Lung (tissue), 12 donors: ENCODE data around the gene BCAS2. TPM values are rescaled to one million over a fixed set of nuclear protein-coding genes. Genes with fewer than 3 reads are reported as not detected.

Source experiments
- ATAC-seq: fragments of 200-7000 bp; cut with Tn5 transposase; one replicate; pipeline ENCODE4 v1.9.1; 2020; ENCODE audit warnings: moderate number of reproducible peaks; ENCODE audit not compliant: insufficient read depth, low FRiP score
- DNase-seq, 3 donors: peaks; one replicate each; pipeline ENCODE4 v3.0.0-alpha.2; 2013 to 2017
- H3K27ac ChIP-seq, 2 donors: one replicate each; pipeline ENCODE4 v1.5.1; 2013; ENCODE audit warnings: mild to moderate bottlenecking in 2 of 2, moderate library complexity in 2 of 2, control low read depth in 1 of 2, inconsistent platforms in 1 of 2, low read depth in 1 of 2, low read length in 1 of 2
- H3K27me3 ChIP-seq, 3 donors: one replicate each; pipeline ENCODE4 v1.5.1; 2013; ENCODE audit warnings: low read length in 2 of 3; ENCODE audit not compliant: control insufficient read depth in 3 of 3, insufficient read depth in 3 of 3
- H3K36me3 ChIP-seq, 4 donors: one replicate each; pipeline ENCODE4 v1.5.1; 2013; ENCODE audit warnings: low read length in 4 of 4, mild to moderate bottlenecking in 1 of 4, moderate library complexity in 1 of 4; ENCODE audit not compliant: control insufficient read depth in 4 of 4, insufficient read depth in 4 of 4
- H3K4me1 ChIP-seq, 5 donors: one replicate each; pipeline ENCODE4 v1.5.1; 2013; ENCODE audit warnings: low read length in 5 of 5, mild to moderate bottlenecking in 2 of 5, moderate library complexity in 1 of 5; ENCODE audit not compliant: control insufficient read depth in 5 of 5, insufficient read depth in 5 of 5
- H3K4me3 ChIP-seq: one replicate; pipeline ENCODE4 v1.5.1; 2013; ENCODE audit warnings: mild to moderate bottlenecking, control low read depth, moderate library complexity
- H3K9ac ChIP-seq, 2 donors: one replicate each; pipeline ENCODE4 v1.5.1; 2013; ENCODE audit warnings: low read length in 2 of 2, control low read depth in 1 of 2; ENCODE audit not compliant: insufficient read depth in 1 of 2
- H3K9me3 ChIP-seq, 4 donors: one replicate each; pipeline ENCODE4 v1.5.1; 2013; ENCODE audit warnings: low read length in 3 of 4, mild to moderate bottlenecking in 1 of 4, moderate library complexity in 1 of 4; ENCODE audit not compliant: control insufficient read depth in 4 of 4, insufficient read depth in 3 of 4
- CTCF ChIP-seq: IDR thresholded peaks from 2 replicates; pipeline ENCODE4 v1.5.1; 2012; ENCODE audit warnings: mild to moderate bottlenecking; ENCODE audit errors: control extremely low read depth, extremely low read depth
- WGBS, 2 donors: extraction: QIAGEN DNeasy Blood & Tissue Kit; methylation state at CpG; one replicate each; pipeline ENCODE4 v1.1.7; 2013; 5-methylcytosine and 5-hydroxymethylcytosine counted together
- polyA plus RNA-seq, 2 donors: library from polyadenylated mRNA; stranded (reverse); fragments of 200-250 nt; gene quantifications; one replicate each; pipeline ENCODE4 v1.2.1, GENCODE V29; 2013
- total RNA-seq, 2 donors: library from RNA; depleted of rRNA in 1 of 2; stranded (reverse); fragments of >200 nt in 1 of 2; gene quantifications; one replicate each; pipeline ENCODE4 v1.2.1, GENCODE V29; 2014 to 2021
- donor health status: control.
- donor health status: control.
- donor health status: Bipolar disorder and iron deficiency.
- donor health status: healthy.
- donor health status: DM: yes; HTN: yes; CAD: no.

The BCAS2 gene
- total and polyA plus RNA-seq, 4 donors = 22.4 to 31.3 (median 29.8) TPM

DNA sequence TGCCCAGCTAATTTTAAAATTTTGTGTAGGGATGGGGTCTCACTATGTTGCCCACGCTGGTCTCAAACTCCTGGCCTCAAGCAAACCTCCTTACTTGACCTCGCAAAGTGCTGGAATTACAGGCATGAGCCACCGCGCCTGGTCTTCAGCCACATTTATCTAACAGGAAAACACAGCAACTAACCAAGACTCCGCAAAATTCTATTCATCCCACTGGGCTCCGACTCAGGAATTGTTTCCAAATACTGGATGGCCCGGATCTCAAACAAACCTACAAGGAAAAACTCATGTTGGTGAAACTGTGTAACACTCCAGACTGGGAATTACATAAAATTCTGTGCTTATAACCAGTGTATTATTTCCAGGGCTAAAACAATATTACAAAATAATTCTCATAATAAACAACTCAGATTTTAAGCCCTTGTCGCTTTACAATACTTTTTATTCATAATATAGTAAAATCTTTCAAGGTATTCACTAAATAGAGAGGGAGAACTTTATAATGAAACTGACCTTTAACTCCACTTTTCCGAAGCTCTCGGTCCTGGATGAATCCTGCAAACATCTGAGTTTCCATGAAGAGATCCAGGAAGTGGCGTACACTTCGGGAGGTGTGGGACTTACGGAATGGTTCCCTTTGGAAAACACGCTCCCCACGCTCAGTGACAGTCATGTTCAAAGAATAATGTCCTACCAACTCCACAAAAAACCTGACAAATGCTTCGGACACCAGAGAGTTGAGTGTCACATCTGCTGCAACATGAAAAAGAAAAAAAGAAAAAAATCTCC, 6.0 kb upstream of the BCAS2 start:
- ATAC-seq (no peak), DNase-seq (no peak)
- no peak overlapping the region for H3K9ac ChIP-seq
- 94 to 95% methylated on average over 16 of the region's 16 CpGs for WGBS, 2 donors
- peaks cover 0 to 4% (median 3%) of the 10 kb centered on the region in 4 donors for H3K36me3 ChIP-seq
- H3K4me1 ChIP-seq = peaks cover 0 to 1% (median under 1%) of the 10 kb centered on the region in 5 donors
- H3K4me3 ChIP-seq = no peak overlapping the region
- H3K27me3 ChIP-seq = no peaks in the 10 kb centered on the region
- H3K9me3 ChIP-seq = no peaks in the 10 kb centered on the region
- no peak overlapping the region for H3K27ac ChIP-seq
- TF ChIP-seq CTCF = no peak

DNA sequence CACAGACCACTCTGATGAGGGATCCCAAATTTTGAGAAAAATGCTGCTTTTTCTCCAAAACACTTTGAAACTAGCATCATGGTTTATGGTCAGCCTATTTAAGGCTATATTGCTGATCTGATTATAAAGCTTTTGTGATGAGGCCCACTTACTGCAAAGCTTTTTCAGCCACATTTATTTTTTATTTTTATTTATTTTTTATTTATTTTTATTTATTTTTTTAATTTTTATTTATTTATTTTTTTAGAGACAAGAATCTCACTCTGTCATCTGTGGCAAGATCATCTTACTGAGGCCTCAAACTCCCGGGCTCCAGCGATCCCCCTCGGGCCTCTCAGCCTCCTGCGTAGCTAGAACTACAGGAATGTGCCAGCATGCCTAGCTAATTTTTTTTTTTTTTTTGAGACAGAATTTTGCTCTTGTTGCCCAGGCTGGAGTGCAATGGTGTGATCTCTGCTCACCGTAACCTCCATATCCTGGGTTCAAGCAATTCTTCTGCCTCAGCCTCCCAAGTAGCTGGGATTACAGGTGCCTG, 5.2 kb upstream of the BCAS2 start:
- Histone ChIP-seq H3K36me3 (peaks cover 0 to 4% (median 3%) of the 10 kb centered on the region in 4 donors), H3K4me1 (peaks cover 0 to 7% (median 3%) of the 10 kb centered on the region in 5 donors), H3K9me3 (no peaks in the 10 kb centered on the region), H3K9ac (no peak overlapping the region), H3K4me3 (no peak overlapping the region), H3K27me3 (no peaks in the 10 kb centered on the region), H3K27ac (no peak overlapping the region)
- DNase-seq = no peak
- whole genome bisulfite sequencing, 2 donors = 97 to 99% methylated on average over 5 of the region's 5 CpGs
- TF ChIP-seq CTCF = no peak
- no peak for ATAC-seq

GRCh38 chr1:114585231-114585630, 3.8 kb upstream of the BCAS2 start:
- ATAC-seq (no peak), DNase-seq (no peak)
- WGBS, 2 donors = 93 to 95% methylated on average over 1 of the region's 1 CpG
- H3K9me3 ChIP-seq = no peaks in the 10 kb centered on the region
- H3K9ac ChIP-seq = no peak overlapping the region
- no peaks in the 10 kb centered on the region for H3K27me3 ChIP-seq
- H3K4me3 ChIP-seq = no peak overlapping the region
- TF ChIP-seq CTCF = no peak
- H3K36me3 ChIP-seq = peaks cover under 1 to 4% (median 4%) of the 10 kb centered on the region in 4 donors
- peaks cover 0 to 17% (median 3%) of the 10 kb centered on the region in 5 donors for H3K4me1 ChIP-seq
- H3K27ac ChIP-seq = no peak overlapping the region
